Right lobe of liver (tissue), 4 donors: ENCODE results near the gene SLC22A23.

Experiments used
- POLR2A ChIP-seq: fragments of 450-650 bp; IDR thresholded peaks from one replicate; pipeline ENCODE4 v1.6.1; 2017; ENCODE audit warnings: antibody characterized with exemption, mild to moderate bottlenecking
- TF ChIP-seq, protein P1 (sequence below), 4 donors: fragments of 200-600 bp in 3 of 4; fragments of 450-650 bp in 1 of 4; IDR thresholded peaks; one replicate each; pipeline versions ENCODE4 v1.5.1 to v1.8.0; 2016 to 2022; ENCODE audit warnings: antibody characterized with exemption in 4 of 4, mild to moderate bottlenecking in 2 of 4
- donor health status: DM: no; HTN: no; CAD: no.
- donor health status: DM: no; HTN: no; CAD: no.
- donor health status: DM: no; HTN: yes; CAD: no.

DNA sequence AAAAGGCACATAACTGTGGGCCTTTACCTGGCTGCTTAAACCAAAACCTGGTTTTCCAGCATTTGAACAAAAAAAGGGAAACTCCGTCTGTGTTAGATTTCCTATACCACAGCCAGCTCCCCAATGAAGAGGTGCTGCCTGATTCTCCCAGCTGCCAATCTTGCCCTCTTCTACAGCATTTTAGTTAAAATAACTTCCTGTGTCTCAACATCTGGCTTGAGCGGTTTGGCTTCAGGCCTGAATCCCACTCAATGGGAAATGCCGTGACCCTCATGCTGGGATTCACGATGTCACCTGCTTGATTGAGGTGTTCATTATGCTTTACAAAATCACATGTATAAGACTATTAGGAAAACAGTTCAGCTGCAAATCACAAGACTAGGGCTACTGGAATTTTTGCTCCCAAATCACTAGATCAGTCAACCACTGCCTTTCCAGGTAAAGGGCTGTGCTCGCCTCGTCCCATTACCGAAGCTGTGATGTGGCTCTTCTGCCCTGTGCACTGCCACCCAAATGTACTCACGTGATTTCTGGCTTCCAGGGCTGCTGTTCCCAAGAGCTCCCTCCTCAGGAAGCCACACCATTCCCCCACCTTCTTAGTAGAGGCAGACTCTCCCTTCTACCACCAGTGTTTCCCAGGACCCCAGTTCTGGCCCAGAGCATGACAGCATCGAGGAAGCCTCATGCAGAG lies 103.5 kb downstream of the SLC22A23 start:
- no peak for TF ChIP-seq POLR2A
- TF ChIP-seq, protein P1, sequence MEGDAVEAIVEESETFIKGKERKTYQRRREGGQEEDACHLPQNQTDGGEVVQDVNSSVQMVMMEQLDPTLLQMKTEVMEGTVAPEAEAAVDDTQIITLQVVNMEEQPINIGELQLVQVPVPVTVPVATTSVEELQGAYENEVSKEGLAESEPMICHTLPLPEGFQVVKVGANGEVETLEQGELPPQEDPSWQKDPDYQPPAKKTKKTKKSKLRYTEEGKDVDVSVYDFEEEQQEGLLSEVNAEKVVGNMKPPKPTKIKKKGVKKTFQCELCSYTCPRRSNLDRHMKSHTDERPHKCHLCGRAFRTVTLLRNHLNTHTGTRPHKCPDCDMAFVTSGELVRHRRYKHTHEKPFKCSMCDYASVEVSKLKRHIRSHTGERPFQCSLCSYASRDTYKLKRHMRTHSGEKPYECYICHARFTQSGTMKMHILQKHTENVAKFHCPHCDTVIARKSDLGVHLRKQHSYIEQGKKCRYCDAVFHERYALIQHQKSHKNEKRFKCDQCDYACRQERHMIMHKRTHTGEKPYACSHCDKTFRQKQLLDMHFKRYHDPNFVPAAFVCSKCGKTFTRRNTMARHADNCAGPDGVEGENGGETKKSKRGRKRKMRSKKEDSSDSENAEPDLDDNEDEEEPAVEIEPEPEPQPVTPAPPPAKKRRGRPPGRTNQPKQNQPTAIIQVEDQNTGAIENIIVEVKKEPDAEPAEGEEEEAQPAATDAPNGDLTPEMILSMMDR (IDR thresholded peaks at IDR 0.05), result no peak
